AG09309 (cell line): ENCODE measurements around the gene POTEF.
"Not testable (repeated sequence)": the region's sequence is repeated elsewhere in the genome, so short reads cannot be mapped to it uniquely, and the experiment has no call there.

Experiments
- DNase-seq: peaks from one replicate; pipeline ENCODE4 v3.0.0-alpha.2; 2010; ENCODE audit warnings: low read depth
- H3K4me3 ChIP-seq: 2 replicates; pipeline ENCODE4 v1.5.1; 2011; ENCODE audit warnings: mild to moderate bottlenecking, low read depth, low read length, moderate library complexity; ENCODE audit not compliant: control insufficient read depth
- CTCF ChIP-seq: IDR thresholded peaks from 2 replicates; pipeline ENCODE4 v1.5.1; 2011; ENCODE audit warnings: mild to moderate bottlenecking, low read depth, low read length, inconsistent platforms; ENCODE audit not compliant: insufficient read depth, control insufficient read depth; ENCODE audit errors: missing control alignments

The POTEF gene

GRCh38 chr2:130152816-130153595, 24.0 kb upstream of the POTEF start:
- no peak for TF ChIP-seq CTCF
- no peak overlapping the region for H3K4me3 ChIP-seq
- DNase-seq: no peak

GRCh38 chr2:130152136-130152815, 23.3 kb upstream of the POTEF start:
- H3K4me3 ChIP-seq: not testable (repeated sequence)

GRCh38 chr2:130151145-130151512, 22.1 kb upstream of the POTEF start:
- not testable (repeated sequence) for H3K4me3 ChIP-seq

More at GRCh38 chr2:130152136-130152815, 23.3 kb upstream of the POTEF start:
- DNase-seq: not testable (repeated sequence)

GRCh38 chr2:130150181-130151144, 21.4 kb upstream of the POTEF start:
- TF ChIP-seq CTCF: no peak
- DNase-seq: no peak
- H3K4me3 ChIP-seq: no peak overlapping the region

More at GRCh38 chr2:130151145-130151512, 22.1 kb upstream of the POTEF start:
- not testable (repeated sequence) for DNase-seq

GRCh38 chr2:130148515-130148914, 19.5 kb upstream of the POTEF start:
- H3K4me3 ChIP-seq, DNase-seq: not testable (repeated sequence)

GRCh38 chr2:130145006-130145414, 16.0 kb upstream of the POTEF start, which contains the start of gene CCDC74B:
Gene CCDC74B, minus strand, starts transcription at chr2:130145112. Its CDS starts 116 bp downstream, at chr2:130144996.
- not testable (repeated sequence) for DNase-seq
- peak within 1 kb of the TSS; percentile 38 for H3K4me3 ChIP-seq

- H3K4me3 ChIP-seq, DNase-seq: not testable (repeated sequence)
Measured at GRCh38 chr2:130143266-130144039, 14.4 kb upstream of the POTEF start.

- not testable (repeated sequence) for DNase-seq, H3K4me3 ChIP-seq
Measured at GRCh38 chr2:130142396-130143265, 13.6 kb upstream of the POTEF start.

- DNase-seq, H3K4me3 ChIP-seq: not testable (repeated sequence)
Measured at GRCh38 chr2:130141645-130142370, 12.8 kb upstream of the POTEF start.

GRCh38 chr2:130141002-130141401, 12.0 kb upstream of the POTEF start:
- H3K4me3 ChIP-seq, DNase-seq: not testable (repeated sequence)

- DNase-seq, H3K4me3 ChIP-seq: not testable (repeated sequence)
Measured at GRCh38 chr2:130140516-130140915, 11.5 kb upstream of the POTEF start.

GRCh38 chr2:130139331-130140280, 10.6 kb upstream of the POTEF start:
- DNase-seq, H3K4me3 ChIP-seq: not testable (repeated sequence)
